Breast epithelium (tissue), 3 donors: ENCODE data around the gene IL17RC.

Source experiments
- POLR2AphosphoS5 ChIP-seq, 3 donors: sonication (generic); formaldehyde crosslinking; IDR thresholded peaks; one replicate each; pipeline ENCODE4 v1.6.1; 2017; ENCODE audit warnings: antibody characterized with exemption in 3 of 3
- TF ChIP-seq, protein P1 (sequence below), 3 donors: fragments of 450-650 bp; IDR thresholded peaks; one replicate each; pipeline ENCODE4 v1.5.1; 2016 to 2017; ENCODE audit warnings: antibody characterized with exemption in 3 of 3, mild to moderate bottlenecking in 3 of 3, moderate library complexity in 3 of 3

DNA sequence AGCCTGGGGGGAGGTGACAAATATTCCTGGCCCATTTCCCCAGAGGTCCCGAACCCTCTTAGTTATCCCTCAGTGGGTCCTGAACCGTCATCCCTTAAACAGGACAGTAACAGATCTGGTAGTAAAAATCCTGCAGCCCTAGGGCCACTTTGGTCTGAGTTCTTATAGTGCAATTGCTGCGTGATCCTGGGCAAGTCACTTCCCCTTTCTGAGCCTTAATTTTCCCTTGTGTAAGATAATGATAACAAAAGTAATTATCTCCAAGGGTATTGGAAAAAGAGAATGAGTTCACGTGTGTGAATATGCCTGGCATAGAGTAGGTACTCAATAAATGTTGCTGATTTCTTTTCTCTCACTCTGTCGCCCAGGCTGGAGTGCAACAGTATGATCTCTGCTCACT, 29.4 kb upstream of the IL17RC start:
- TF ChIP-seq, protein P1, sequence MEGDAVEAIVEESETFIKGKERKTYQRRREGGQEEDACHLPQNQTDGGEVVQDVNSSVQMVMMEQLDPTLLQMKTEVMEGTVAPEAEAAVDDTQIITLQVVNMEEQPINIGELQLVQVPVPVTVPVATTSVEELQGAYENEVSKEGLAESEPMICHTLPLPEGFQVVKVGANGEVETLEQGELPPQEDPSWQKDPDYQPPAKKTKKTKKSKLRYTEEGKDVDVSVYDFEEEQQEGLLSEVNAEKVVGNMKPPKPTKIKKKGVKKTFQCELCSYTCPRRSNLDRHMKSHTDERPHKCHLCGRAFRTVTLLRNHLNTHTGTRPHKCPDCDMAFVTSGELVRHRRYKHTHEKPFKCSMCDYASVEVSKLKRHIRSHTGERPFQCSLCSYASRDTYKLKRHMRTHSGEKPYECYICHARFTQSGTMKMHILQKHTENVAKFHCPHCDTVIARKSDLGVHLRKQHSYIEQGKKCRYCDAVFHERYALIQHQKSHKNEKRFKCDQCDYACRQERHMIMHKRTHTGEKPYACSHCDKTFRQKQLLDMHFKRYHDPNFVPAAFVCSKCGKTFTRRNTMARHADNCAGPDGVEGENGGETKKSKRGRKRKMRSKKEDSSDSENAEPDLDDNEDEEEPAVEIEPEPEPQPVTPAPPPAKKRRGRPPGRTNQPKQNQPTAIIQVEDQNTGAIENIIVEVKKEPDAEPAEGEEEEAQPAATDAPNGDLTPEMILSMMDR (IDR thresholded peaks at IDR 0.05): no peak
- TF ChIP-seq POLR2AphosphoS5 (IDR thresholded peaks at IDR 0.05): no peak
